Activated CD4-positive, alpha-beta memory T cell treated with anti-CD3 and anti-CD28 coated beads, Interleukin-2, amount 10 ng/mL, durations not matched to agents 7 days and 5 days (primary cell): ENCODE measurements around the gene TRIAP1. TPM values are rescaled to one million over a fixed set of nuclear protein-coding genes. Genes with fewer than 3 reads are reported as not detected.

Source experiments
- CTCF ChIA-PET: fragments of 350-600 bp; sonication (Branson Sonifier 250); formaldehyde crosslinking; loops from one replicate; lab custom pipeline; 2021; ENCODE audit warnings: antibody characterized with exemption, inconsistent platforms; lab: Charles Lee
- POLR2A ChIA-PET: fragments of 350-600 bp; sonication (Branson Sonifier 250); formaldehyde crosslinking; loops from one replicate; lab custom pipeline; 2021; ENCODE audit warnings: antibody characterized with exemption; lab: Charles Lee
- DNase-seq: peaks from one replicate; pipeline ENCODE4 v3.0.0-alpha.2; 2020
- H3K27ac Mint-ChIP-seq: one replicate; pipeline ENCODE4 v1.8.0; 2021; ENCODE audit warnings: mild to moderate bottlenecking, mixed read lengths
- H3K27me3 Mint-ChIP-seq: one replicate; pipeline ENCODE4 v1.8.0; 2021; ENCODE audit warnings: mixed read lengths
- H3K36me3 Mint-ChIP-seq: one replicate; pipeline ENCODE4 v1.8.0; 2021; ENCODE audit warnings: low read depth, mixed read lengths
- H3K4me1 Mint-ChIP-seq: one replicate; pipeline ENCODE4 v1.8.0; 2021; ENCODE audit warnings: mixed read lengths
- H3K4me3 Mint-ChIP-seq: one replicate; pipeline ENCODE4 v1.8.0; 2021; ENCODE audit warnings: mild to moderate bottlenecking, mixed read lengths
- H3K9me3 Mint-ChIP-seq: one replicate; pipeline ENCODE4 v1.8.0; 2021; ENCODE audit warnings: mixed read lengths
- total RNA-seq, 2 experiments: library from RNA; stranded (reverse); gene quantifications; one replicate each; pipeline ENCODE4 v1.2.3, GENCODE V29; 2021

TRIAP1 gene
- total RNA-seq, 2 experiments from 2014 or later, result 20.6 to 21.6 TPM

DNA sequence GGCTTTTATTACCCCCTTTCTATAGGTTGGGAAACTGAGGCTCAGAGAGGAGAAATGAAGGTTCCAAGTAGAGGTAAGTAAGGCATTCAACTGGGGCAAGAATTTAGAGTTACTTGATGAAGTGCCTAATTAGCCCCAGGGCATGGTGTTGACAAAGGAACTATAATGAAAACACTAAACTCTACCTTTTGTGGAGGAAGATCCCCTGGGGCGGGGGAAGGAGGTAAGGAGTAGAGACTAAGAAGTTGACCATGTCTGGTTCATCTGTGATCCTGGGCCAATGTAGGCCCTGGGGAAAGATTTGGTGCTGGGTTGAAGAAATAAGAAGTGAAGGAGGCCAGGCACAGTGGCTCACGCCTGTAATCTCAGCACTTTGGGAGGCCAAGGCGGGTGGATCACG, 24.5 kb downstream of the TRIAP1 start:
- Mint-ChIP-seq H3K4me1 (no peaks in the 10 kb centered on the region), H3K36me3 (no peaks in the 10 kb centered on the region), H3K27ac (no peak overlapping the region), H3K9me3 (no peaks in the 10 kb centered on the region), H3K27me3 (peaks cover 2% of the 10 kb centered on the region), H3K4me3 (no peak overlapping the region)
- CTCF ChIA-PET, result interaction anchor here (0.5 kb wide), 1 partner anchor 104 kb away, joined by 4 read pairs; no protein-coding TSS in a partner anchor
- DNase-seq, result no peak
- POLR2A ChIA-PET, result no interaction called here

DNA sequence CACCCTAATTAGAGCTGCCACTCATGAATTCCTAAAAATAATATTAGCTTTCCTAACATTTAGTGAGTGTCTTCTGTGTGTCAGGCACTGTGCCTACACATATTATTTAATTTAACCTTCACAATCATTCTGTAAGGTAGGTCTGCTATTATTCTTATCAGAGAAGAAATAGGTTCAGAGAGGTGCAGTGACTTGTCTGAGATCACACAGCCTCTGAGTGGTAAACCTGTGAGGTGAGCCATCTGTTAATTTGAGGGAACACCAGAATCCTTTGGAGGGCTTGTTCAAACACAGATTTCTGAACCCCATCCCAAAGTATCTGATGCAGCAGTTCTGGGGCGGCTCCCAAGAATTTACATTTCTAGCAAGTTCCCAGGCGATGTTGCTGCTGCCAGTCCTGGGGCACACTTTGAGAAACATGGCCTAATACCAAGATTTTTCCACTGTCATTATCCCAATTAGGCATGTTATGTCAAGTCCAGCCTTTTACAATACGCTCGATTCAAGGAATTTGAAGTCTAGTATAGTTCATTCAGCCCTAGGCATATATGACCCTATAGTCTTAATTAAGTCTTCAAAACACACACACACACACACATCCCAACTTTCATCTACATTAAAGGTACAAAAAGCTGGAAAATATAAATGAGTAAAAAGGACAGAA, 28.1 kb downstream of the TRIAP1 start:
- Mint-ChIP-seq H3K27ac (no peak overlapping the region), H3K9me3 (no peaks in the 10 kb centered on the region), H3K36me3 (no peaks in the 10 kb centered on the region), H3K27me3 (peaks cover 2% of the 10 kb centered on the region), H3K4me1 (no peaks in the 10 kb centered on the region), H3K4me3 (no peak overlapping the region)
- ChIA-PET POLR2A (no interaction called here), CTCF (interaction anchor here (0.7 kb wide), 1 partner anchor 220 kb away, joined by 3 read pairs; no protein-coding TSS in a partner anchor)
- DNase-seq, result no peak

- Mint-ChIP-seq H3K27ac (no peak overlapping the region), H3K9me3 (no peaks in the 10 kb centered on the region), H3K4me1 (no peaks in the 10 kb centered on the region), H3K4me3 (no peak overlapping the region), H3K36me3 (no peaks in the 10 kb centered on the region), H3K27me3 (peaks cover 6% of the 10 kb centered on the region)
- no peak for DNase-seq
- ChIA-PET POLR2A (no interaction called here), CTCF (no interaction called here)
Measured at GRCh38 chr12:120416490-120417216, 29.5 kb downstream of the TRIAP1 start.

DNA sequence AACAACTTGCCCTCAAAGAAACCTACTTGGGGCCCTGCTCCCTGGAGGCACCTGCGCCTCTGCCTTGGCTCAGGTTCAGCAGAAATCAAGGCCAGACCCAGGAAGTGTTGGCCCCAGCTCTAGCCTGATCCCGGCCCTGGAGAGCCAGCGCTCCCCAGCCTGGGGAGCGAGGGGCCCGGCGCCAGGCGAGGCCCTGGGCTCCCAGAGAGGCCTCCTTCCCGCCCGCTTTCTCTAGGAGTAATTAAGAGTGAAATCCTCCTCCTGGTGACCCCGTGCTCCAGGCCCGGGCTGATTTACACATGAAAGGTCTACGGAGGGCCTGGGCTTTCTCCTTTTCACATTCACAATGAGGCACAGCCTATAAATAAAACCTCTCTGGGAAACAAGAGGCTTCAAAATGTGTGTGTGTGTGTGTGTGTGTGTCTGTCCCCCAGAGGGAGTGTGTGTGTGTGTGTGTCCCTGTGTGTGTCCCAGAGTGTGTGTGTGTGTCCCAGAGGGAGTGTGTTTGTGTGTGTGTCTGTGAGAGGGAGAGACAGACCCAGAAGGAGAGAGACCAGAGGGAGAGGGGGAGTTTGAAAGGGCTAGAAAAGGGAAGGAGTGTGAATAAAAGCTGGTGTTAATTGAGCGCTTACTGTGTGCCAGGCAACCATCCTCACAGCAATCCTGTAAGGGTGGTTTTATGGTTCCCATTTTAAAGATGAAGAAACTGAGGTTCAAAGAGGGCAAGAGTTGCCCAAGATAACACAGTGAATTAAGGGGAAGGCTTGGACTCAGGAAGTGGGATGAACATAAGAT, 32.1 kb downstream of the TRIAP1 start:
- no peak for DNase-seq
- Mint-ChIP-seq H3K27me3 (peaks cover 6% of the 10 kb centered on the region), H3K9me3 (no peaks in the 10 kb centered on the region), H3K36me3 (no peaks in the 10 kb centered on the region), H3K27ac (no peak overlapping the region), H3K4me1 (no peaks in the 10 kb centered on the region), H3K4me3 (no peak overlapping the region)
- CTCF ChIA-PET, result interaction anchor here (1.0 kb wide), 1 partner anchor 12 kb away, joined by 3 read pairs; no protein-coding TSS in a partner anchor
- POLR2A ChIA-PET, result no interaction called here

DNA sequence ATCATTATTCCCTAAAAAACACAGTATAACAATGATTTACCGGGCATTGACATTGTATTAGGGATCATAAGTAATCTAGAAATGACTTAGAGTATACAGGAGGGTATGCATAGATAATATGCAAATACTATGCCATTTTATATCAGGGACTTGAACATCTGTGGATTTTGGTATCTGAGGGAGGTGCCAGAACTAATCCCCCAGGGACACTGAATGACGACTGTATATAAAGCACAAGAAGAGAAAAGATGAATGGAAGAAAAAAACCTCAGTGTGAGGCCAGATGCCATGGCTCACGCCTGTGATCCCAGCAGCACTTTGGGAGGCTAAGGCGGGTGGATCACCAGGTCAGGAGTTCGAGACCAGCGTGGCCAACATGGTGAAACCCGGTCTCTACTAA, 33.8 kb downstream of the TRIAP1 start:
- no peak overlapping the region for H3K4me3 Mint-ChIP-seq
- POLR2A ChIA-PET, result no interaction called here
- DNase-seq, result no peak
- CTCF ChIA-PET, result no interaction called here
- no peaks in the 10 kb centered on the region for H3K4me1 Mint-ChIP-seq
- no peaks in the 10 kb centered on the region for H3K36me3 Mint-ChIP-seq
- no peak overlapping the region for H3K27ac Mint-ChIP-seq
- H3K9me3 Mint-ChIP-seq, result no peaks in the 10 kb centered on the region
- H3K27me3 Mint-ChIP-seq, result peaks cover 6% of the 10 kb centered on the region

GRCh38 chr12:120408771-120409170, 37.4 kb downstream of the TRIAP1 start:
- H3K9me3 Mint-ChIP-seq, result peaks cover 1% of the 10 kb centered on the region
- H3K27ac Mint-ChIP-seq, result no peak overlapping the region
- H3K27me3 Mint-ChIP-seq, result peaks cover 5% of the 10 kb centered on the region
- ChIA-PET CTCF (no interaction called here), POLR2A (no interaction called here)
- H3K4me3 Mint-ChIP-seq, result no peak overlapping the region
- DNase-seq, result no peak
- H3K36me3 Mint-ChIP-seq, result no peaks in the 10 kb centered on the region
- peaks cover 2% of the 10 kb centered on the region for H3K4me1 Mint-ChIP-seq

- Mint-ChIP-seq H3K9me3 (peaks cover 2% of the 10 kb centered on the region), H3K4me3 (no peak overlapping the region), H3K4me1 (peaks cover 2% of the 10 kb centered on the region), H3K36me3 (no peaks in the 10 kb centered on the region), H3K27me3 (peaks cover 3% of the 10 kb centered on the region), H3K27ac (no peak overlapping the region)
- ChIA-PET POLR2A (no interaction called here), CTCF (no interaction called here)
- no peak for DNase-seq
Measured at GRCh38 chr12:120406553-120406952, 39.6 kb downstream of the TRIAP1 start.

- CTCF ChIA-PET, result no interaction called here
- Mint-ChIP-seq H3K36me3 (no peaks in the 10 kb centered on the region), H3K4me1 (peaks cover 2% of the 10 kb centered on the region), H3K4me3 (no peak overlapping the region), H3K27ac (no peak overlapping the region), H3K27me3 (peaks cover 3% of the 10 kb centered on the region), H3K9me3 (peaks cover 2% of the 10 kb centered on the region)
- DNase-seq, result no peak
- POLR2A ChIA-PET, result no interaction called here
Measured at GRCh38 chr12:120406069-120406468, 40.1 kb downstream of the TRIAP1 start.

- Mint-ChIP-seq H3K27me3 (peaks cover 7% of the 10 kb centered on the region), H3K36me3 (no peaks in the 10 kb centered on the region), H3K4me1 (peaks cover 2% of the 10 kb centered on the region), H3K9me3 (peaks cover 2% of the 10 kb centered on the region), H3K4me3 (no peak overlapping the region), H3K27ac (no peak overlapping the region)
- ChIA-PET POLR2A (no interaction called here), CTCF (no interaction called here)
- DNase-seq, result no peak
Measured at GRCh38 chr12:120404271-120404670, 41.9 kb downstream of the TRIAP1 start.

DNA sequence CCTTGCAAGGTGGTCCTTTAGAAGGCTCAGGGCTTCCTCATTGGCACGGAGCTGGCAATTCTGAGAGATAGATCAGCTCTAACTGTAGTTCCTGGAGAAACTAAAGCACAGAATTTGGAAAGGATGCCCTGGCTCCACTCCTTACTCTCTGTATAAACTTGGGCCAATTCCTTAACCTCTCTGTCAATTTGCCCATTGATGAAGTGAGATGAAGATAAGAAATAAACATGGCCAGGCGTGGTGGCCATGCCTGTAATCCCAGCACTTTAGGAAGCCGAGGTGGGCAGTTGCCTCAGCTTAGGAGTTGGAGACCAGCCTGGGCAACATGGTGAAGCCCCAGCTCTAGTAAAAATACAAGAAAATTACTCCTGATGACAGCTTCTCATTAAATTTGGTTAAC, 42.3 kb downstream of the TRIAP1 start:
- POLR2A ChIA-PET, result interaction anchor here (1.3 kb wide), 1 partner anchor 9 kb away, joined by 3 read pairs; no protein-coding TSS in a partner anchor
- H3K4me3 Mint-ChIP-seq, result no peak overlapping the region
- CTCF ChIA-PET, result no interaction called here
- H3K36me3 Mint-ChIP-seq, result no peaks in the 10 kb centered on the region
- peaks cover 7% of the 10 kb centered on the region for H3K27me3 Mint-ChIP-seq
- H3K27ac Mint-ChIP-seq, result no peak overlapping the region
- peaks cover 2% of the 10 kb centered on the region for H3K4me1 Mint-ChIP-seq
- peaks cover 2% of the 10 kb centered on the region for H3K9me3 Mint-ChIP-seq
- DNase-seq, result no peak

GRCh38 chr12:120402217-120402616, 44.0 kb downstream of the TRIAP1 start:
- Mint-ChIP-seq H3K4me1 (peaks cover 2% of the 10 kb centered on the region), H3K36me3 (no peaks in the 10 kb centered on the region), H3K9me3 (peaks cover 2% of the 10 kb centered on the region), H3K27me3 (peaks cover 10% of the 10 kb centered on the region), H3K4me3 (no peak overlapping the region), H3K27ac (no peak overlapping the region)
- DNase-seq, result no peak
- POLR2A ChIA-PET, result no interaction called here
- CTCF ChIA-PET, result interaction anchor here (1.0 kb wide), 1 partner anchor 11 kb away, joined by 3 read pairs; no protein-coding TSS in a partner anchor

DNA sequence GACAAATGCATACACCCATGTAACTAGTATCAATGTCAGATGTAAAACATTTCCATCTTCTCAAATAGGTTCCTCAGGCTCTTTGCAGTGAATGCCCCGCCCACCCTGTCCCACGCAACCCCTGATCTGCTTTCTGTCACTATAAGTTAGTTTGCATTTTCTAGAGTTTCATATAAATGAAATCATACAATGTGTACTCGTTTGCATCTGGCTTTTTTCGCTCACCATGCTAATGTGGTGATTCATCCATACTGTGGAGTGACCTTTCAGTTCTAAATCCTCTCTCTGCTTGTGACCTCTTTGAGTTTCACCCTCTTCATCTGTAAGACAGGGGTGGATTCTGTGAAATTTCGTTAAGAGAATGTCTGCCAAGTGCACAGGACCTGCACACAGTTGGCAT, 46.7 kb downstream of the TRIAP1 start:
- no peak for DNase-seq
- ChIA-PET POLR2A (no interaction called here), CTCF (no interaction called here)
- Mint-ChIP-seq H3K4me1 (peaks cover 4% of the 10 kb centered on the region), H3K4me3 (no peak overlapping the region), H3K27me3 (peaks cover 24% of the 10 kb centered on the region), H3K27ac (no peak overlapping the region), H3K36me3 (no peaks in the 10 kb centered on the region), H3K9me3 (peaks cover 2% of the 10 kb centered on the region)
